CD4-positive, alpha-beta memory T cell (primary cell): ENCODE results near the gene TMEM243. TPM values are rescaled to one million over a fixed set of nuclear protein-coding genes. Genes with fewer than 3 reads are reported as not detected.
A peak's percentile ranks its signal among the peaks of the same experiment; 100 is the strongest.

Experiments
- CTCF ChIA-PET: fragments of 350-600 bp; sonication (Branson Sonifier 250); formaldehyde crosslinking; loops from one replicate; lab custom pipeline; 2021; ENCODE audit warnings: inconsistent platforms; ENCODE audit not compliant: partially characterized antibody; lab: Charles Lee
- POLR2A ChIA-PET: fragments of 350-600 bp; sonication (Branson Sonifier 250); formaldehyde crosslinking; loops from one replicate; lab custom pipeline; 2021; ENCODE audit not compliant: partially characterized antibody; lab: Charles Lee
- DNase-seq, 5 donors: peaks; one replicate each; pipeline versions ENCODE4 v3.0.0 to v3.0.0-alpha.2; 2020 to 2022; ENCODE audit warnings: mixed read lengths in 1 of 5
- H3K27ac ChIP-seq: one replicate; pipeline ENCODE4 v1.7.0; 2013; ENCODE audit warnings: low read depth, low read length
- H3K27me3 ChIP-seq: 2 replicates; pipeline ENCODE4 v1.7.0; 2013; ENCODE audit warnings: mild to moderate bottlenecking, low read length, moderate library complexity; ENCODE audit not compliant: insufficient read depth
- H3K36me3 ChIP-seq: 2 replicates; pipeline ENCODE4 v1.7.0; 2013; ENCODE audit warnings: mild to moderate bottlenecking, low read length, moderate library complexity; ENCODE audit not compliant: insufficient read depth
- H3K4me1 ChIP-seq: 2 replicates; pipeline ENCODE4 v1.7.0; 2013; ENCODE audit warnings: mild to moderate bottlenecking, low read length, moderate library complexity; ENCODE audit not compliant: insufficient read depth
- H3K4me3 ChIP-seq, 2 donors: one replicate each; pipeline ENCODE4 v1.7.0; 2013; ENCODE audit warnings: low read length in 2 of 2, mild to moderate bottlenecking in 1 of 2
- H3K9me3 ChIP-seq, 2 donors: one replicate each; pipeline ENCODE4 v1.7.0; 2013; ENCODE audit warnings: low read length in 2 of 2, control low read depth in 1 of 2; ENCODE audit not compliant: control insufficient read depth in 1 of 2
- H3K27ac Mint-ChIP-seq, 7 donors: one replicate each; pipeline ENCODE4 v1.8.0; 2020 to 2021; ENCODE audit warnings: mixed read lengths in 7 of 7, mild to moderate bottlenecking in 6 of 7, inconsistent platforms in 3 of 7, moderate library complexity in 3 of 7
- H3K27me3 Mint-ChIP-seq, 2 donors: one replicate each; pipeline ENCODE4 v1.8.0; 2020 to 2021; ENCODE audit warnings: mixed read lengths in 2 of 2
- H3K36me3 Mint-ChIP-seq, 2 donors: one replicate each; pipeline ENCODE4 v1.8.0; 2020 to 2021; ENCODE audit warnings: mixed read lengths in 2 of 2, inconsistent platforms in 1 of 2, mild to moderate bottlenecking in 1 of 2
- H3K4me1 Mint-ChIP-seq, 4 donors: one replicate each; pipeline ENCODE4 v1.8.0; 2020 to 2021; ENCODE audit warnings: mixed read lengths in 4 of 4, mild to moderate bottlenecking in 1 of 4
- H3K4me3 Mint-ChIP-seq, 8 donors: one replicate each; pipeline ENCODE4 v1.8.0; 2020 to 2021; ENCODE audit warnings: mixed read lengths in 8 of 8, mild to moderate bottlenecking in 7 of 8, moderate library complexity in 6 of 8, inconsistent platforms in 3 of 8
- H3K9me3 Mint-ChIP-seq, 8 donors: one replicate each; pipeline ENCODE4 v1.8.0; 2020 to 2021; ENCODE audit warnings: mixed read lengths in 8 of 8, mild to moderate bottlenecking in 5 of 8, inconsistent platforms in 3 of 8, moderate library complexity in 1 of 8
- intact Hi-C: fragments of 100-400 bp; cut with micrococcal nuclease; formaldehyde crosslinking; loops from one replicate; pipeline ENCODE4 v1.15.1; 2023
- polyA plus RNA-seq, 2 donors: library from polyadenylated mRNA; unstranded; fragments of 300-500 nt; fragmentation: Illumina TruSeq; gene quantifications; one replicate each; pipeline ENCODE4 v1.2.3, GENCODE V29; 2021
- total RNA-seq, 2 experiments: library from RNA; stranded (reverse); gene quantifications; one replicate each; pipeline ENCODE4 v1.2.3, GENCODE V29; 2021

The TMEM243 gene
- total and polyA plus RNA-seq, 4 experiments from 2014 or later = 81.3 to 105 (median 96.5) TPM

- H3K36me3 Mint-ChIP-seq = peaks cover 39 to 84% of the 10 kb centered on the region in 2 donors
- H3K9me3 ChIP-seq = peaks cover 0 to 4% of the 10 kb centered on the region in 2 donors
- peaks cover 45 to 60% (median 56%) of the 10 kb centered on the region in 4 donors for H3K4me1 Mint-ChIP-seq
- no peaks in the 10 kb centered on the region for H3K27me3 ChIP-seq
- peak overlapping the region in 6 of 7 donors; percentile 6 to 66 (median 44) for H3K27ac Mint-ChIP-seq
- DNase-seq = no peak
- peaks cover 29% of the 10 kb centered on the region for H3K36me3 ChIP-seq
- ChIA-PET CTCF (interaction anchor here (0.6 to 2.0 kb wide), 5 partner anchors 20 to 272 kb away, joined by 3 to 8 read pairs (median 3); partner anchors contain the start of gene TMEM243), POLR2A (interaction anchor here (1.4 to 6.4 kb wide), 4 partner anchors 13 to 146 kb away, joined by 4 to 60 read pairs (median 18); partner anchors contain the start of genes DMTF1 and TMEM243)
- H3K4me3 ChIP-seq = no peak overlapping the region
- intact Hi-C loops = no loop called here
- H3K27me3 Mint-ChIP-seq = no peaks in the 10 kb centered on the region
- H3K4me1 ChIP-seq = peaks cover 53% of the 10 kb centered on the region
- H3K4me3 Mint-ChIP-seq = peak overlapping the region in 2 of 8 donors; percentile 5 to 29
- H3K9me3 Mint-ChIP-seq = peaks cover 2 to 11% (median 7%) of the 10 kb centered on the region in 8 donors
- no peak overlapping the region for H3K27ac ChIP-seq
Observed at GRCh38 chr7:87199241-87199640, 20.3 kb downstream of the TMEM243 start.

GRCh38 chr7:87193912-87194311 lies 25.6 kb downstream of the TMEM243 start:
- intact Hi-C loops = no loop called here
- no peak overlapping the region for H3K4me3 ChIP-seq
- H3K27ac ChIP-seq = no peak overlapping the region
- H3K4me1 Mint-ChIP-seq = peaks cover 20 to 33% (median 28%) of the 10 kb centered on the region in 4 donors
- H3K27me3 Mint-ChIP-seq = no peaks in the 10 kb centered on the region
- H3K9me3 Mint-ChIP-seq = no peaks in the 10 kb centered on the region
- no peaks in the 10 kb centered on the region for H3K27me3 ChIP-seq
- no peak for DNase-seq
- no peaks in the 10 kb centered on the region for H3K9me3 ChIP-seq
- no peak overlapping the region for H3K4me3 Mint-ChIP-seq
- H3K36me3 ChIP-seq = peaks cover 53% of the 10 kb centered on the region
- peaks cover 16% of the 10 kb centered on the region for H3K4me1 ChIP-seq
- H3K36me3 Mint-ChIP-seq = peaks cover 32 to 86% of the 10 kb centered on the region in 2 donors
- POLR2A ChIA-PET = interaction anchor here (1.1 to 6.4 kb wide), 3 partner anchors 10 to 25 kb away, joined by 3 to 60 read pairs (median 10); partner anchors contain the start of gene TMEM243
- peak overlapping the region in 4 of 7 donors; percentile 24 to 87 (median 36) for H3K27ac Mint-ChIP-seq
- CTCF ChIA-PET = no interaction called here

DNA sequence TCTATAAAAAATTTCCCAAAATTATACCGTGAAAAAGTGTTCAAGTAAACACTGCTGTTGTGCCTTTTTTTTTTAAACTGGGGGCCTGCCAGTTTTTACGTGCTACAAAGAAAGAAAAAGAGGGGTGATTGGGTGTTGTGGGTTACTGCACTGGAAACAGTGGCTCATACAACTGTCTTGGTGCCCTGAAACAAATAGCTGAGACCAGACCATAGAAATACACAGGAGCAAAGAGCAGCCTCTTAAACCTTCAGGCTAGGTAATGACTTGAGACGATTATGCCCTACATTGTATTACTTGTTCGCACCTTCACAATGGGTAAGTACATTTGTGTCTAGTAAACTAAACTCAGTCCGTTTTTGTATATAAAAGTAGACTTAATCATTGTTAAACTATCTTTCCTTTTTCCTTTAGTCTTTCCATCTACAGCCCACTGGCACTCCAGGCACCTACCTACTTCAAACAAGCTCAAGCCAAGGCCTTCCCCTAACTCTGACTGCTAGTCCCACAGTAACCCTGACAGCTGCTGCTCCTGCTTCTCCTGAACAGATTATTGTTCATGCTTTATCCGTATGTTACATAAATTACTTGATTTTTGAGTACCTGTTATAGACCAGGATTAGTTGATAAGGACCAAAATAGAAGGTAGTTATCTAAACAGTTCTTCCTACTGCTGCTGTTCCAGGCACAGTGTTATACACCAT lies 26.6 kb downstream of the TMEM243 start:
- Histone ChIP-seq H3K9me3 (no peaks in the 10 kb centered on the region), H3K36me3 (peaks cover 55% of the 10 kb centered on the region), H3K27me3 (no peaks in the 10 kb centered on the region), H3K4me1 (peaks cover 10% of the 10 kb centered on the region), H3K4me3 (no peak overlapping the region), H3K27ac (no peak overlapping the region)
- Mint-ChIP-seq H3K4me1 (peaks cover 23 to 35% (median 27%) of the 10 kb centered on the region in 4 donors), H3K27ac (peak overlapping the region; percentile 32 to 89 (median 52)), H3K27me3 (no peaks in the 10 kb centered on the region), H3K36me3 (peaks cover 41 to 84% of the 10 kb centered on the region in 2 donors), H3K4me3 (no peak overlapping the region), H3K9me3 (no peaks in the 10 kb centered on the region)
- intact Hi-C loops = no loop called here
- ChIA-PET POLR2A (interaction anchor here (1.0 to 4.5 kb wide), 6 partner anchors 11 to 40 kb away, joined by 3 to 25 read pairs (median 6); partner anchors contain the start of genes DMTF1 and TMEM243), CTCF (interaction anchor here (0.8 to 1.5 kb wide), 3 partner anchors 11 to 23 kb away, joined by 3 to 5 read pairs (median 3); no protein-coding TSS in a partner anchor)
- DNase-seq = no peak

- peaks cover 20 to 33% (median 26%) of the 10 kb centered on the region in 4 donors for H3K4me1 Mint-ChIP-seq
- H3K9me3 ChIP-seq = no peaks in the 10 kb centered on the region
- H3K4me3 Mint-ChIP-seq = no peak overlapping the region
- ChIA-PET CTCF (no interaction called here), POLR2A (interaction anchor here (4.5 kb wide), 1 partner anchor 29 kb away, joined by 25 read pairs; the partner anchor contains the start of gene TMEM243)
- H3K4me1 ChIP-seq = peaks cover 10% of the 10 kb centered on the region
- H3K27ac Mint-ChIP-seq = peak overlapping the region; percentile 3 to 66 (median 43)
- no peaks in the 10 kb centered on the region for H3K27me3 ChIP-seq
- H3K36me3 ChIP-seq = peaks cover 46% of the 10 kb centered on the region
- intact Hi-C loops = no loop called here
- DNase-seq = no peak
- no peaks in the 10 kb centered on the region for H3K27me3 Mint-ChIP-seq
- no peak overlapping the region for H3K4me3 ChIP-seq
- H3K36me3 Mint-ChIP-seq = peaks cover 34 to 77% of the 10 kb centered on the region in 2 donors
- no peak overlapping the region for H3K27ac ChIP-seq
- H3K9me3 Mint-ChIP-seq = no peaks in the 10 kb centered on the region
Observed at GRCh38 chr7:87190783-87191182, 28.7 kb downstream of the TMEM243 start.

DNA sequence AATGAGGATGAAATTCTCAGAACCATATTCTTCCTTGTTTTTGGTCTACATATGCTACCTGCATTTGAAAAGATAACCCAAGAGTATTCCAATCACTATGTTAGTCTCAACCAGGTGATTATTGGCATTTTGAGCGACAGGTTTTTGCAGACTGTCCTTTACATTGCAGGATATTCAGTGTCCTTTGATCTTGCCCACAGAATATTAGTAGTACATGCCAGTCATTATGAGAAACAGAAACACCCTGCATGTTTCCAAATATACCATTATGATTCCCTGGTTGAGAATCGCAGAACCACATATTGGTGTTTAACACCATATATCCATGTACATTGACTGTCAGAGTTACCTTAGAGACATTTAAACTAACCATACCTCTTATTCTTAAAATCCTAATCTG lies 30.6 kb downstream of the TMEM243 start:
- H3K27me3 ChIP-seq = no peaks in the 10 kb centered on the region
- peaks cover 10% of the 10 kb centered on the region for H3K4me1 ChIP-seq
- ChIA-PET POLR2A (interaction anchor here (4.5 kb wide), 1 partner anchor 31 kb away, joined by 25 read pairs; the partner anchor contains the start of gene TMEM243), CTCF (interaction anchor here (1.0 kb wide), 1 partner anchor 15 kb away, joined by 3 read pairs; no protein-coding TSS in a partner anchor)
- peaks cover 0 to 3% (median 0%) of the 10 kb centered on the region in 8 donors for H3K9me3 Mint-ChIP-seq
- H3K4me3 Mint-ChIP-seq = no peak overlapping the region
- intact Hi-C loops = loop anchor here (2.0 kb wide), 1 partner anchor 14 kb away; no protein-coding TSS in a partner anchor
- DNase-seq = no peak
- peak overlapping the region in 3 of 7 donors; percentile 11 to 62 (median 49) for H3K27ac Mint-ChIP-seq
- no peaks in the 10 kb centered on the region for H3K9me3 ChIP-seq
- H3K27ac ChIP-seq = no peak overlapping the region
- peaks cover 21 to 35% (median 29%) of the 10 kb centered on the region in 4 donors for H3K4me1 Mint-ChIP-seq
- H3K36me3 ChIP-seq = peaks cover 46% of the 10 kb centered on the region
- H3K36me3 Mint-ChIP-seq = peaks cover 53 to 77% of the 10 kb centered on the region in 2 donors
- no peak overlapping the region for H3K4me3 ChIP-seq
- H3K27me3 Mint-ChIP-seq = no peaks in the 10 kb centered on the region

DNA sequence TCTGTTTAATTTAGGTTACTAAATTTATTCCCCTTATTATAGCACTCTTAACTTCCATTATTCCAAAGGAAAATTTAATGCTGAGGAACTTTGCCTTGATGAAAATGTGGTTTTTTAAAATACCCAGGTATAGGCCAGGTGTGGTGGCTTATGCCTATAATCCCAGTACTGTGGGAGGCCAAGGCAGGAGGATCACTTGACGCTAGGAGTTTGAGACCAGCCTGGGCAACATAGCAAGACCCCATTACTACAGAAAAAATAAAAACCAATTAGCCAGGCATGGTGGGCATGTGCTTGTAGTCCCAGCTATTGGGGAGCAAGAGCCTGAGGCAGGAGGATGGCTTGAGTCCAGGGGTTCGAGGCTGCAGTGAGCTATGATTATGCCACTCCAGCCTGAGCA lies 32.4 kb downstream of the TMEM243 start:
- no peak overlapping the region for H3K4me3 Mint-ChIP-seq
- H3K36me3 ChIP-seq = peaks cover 51% of the 10 kb centered on the region
- POLR2A ChIA-PET = interaction anchor here (1.0 to 5.0 kb wide), 5 partner anchors 9 to 34 kb away, joined by 3 to 28 read pairs (median 4); partner anchors contain the start of gene TMEM243
- H3K4me1 Mint-ChIP-seq = peaks cover 19 to 28% (median 24%) of the 10 kb centered on the region in 4 donors
- DNase-seq = no peak
- peaks cover 10% of the 10 kb centered on the region for H3K4me1 ChIP-seq
- CTCF ChIA-PET = interaction anchor here (1.1 kb wide), 1 partner anchor 49 kb away, joined by 4 read pairs; no protein-coding TSS in a partner anchor
- H3K9me3 Mint-ChIP-seq = peaks cover 0 to 3% (median 0%) of the 10 kb centered on the region in 8 donors
- peaks cover 62 to 81% of the 10 kb centered on the region in 2 donors for H3K36me3 Mint-ChIP-seq
- no peak overlapping the region for H3K27ac ChIP-seq
- intact Hi-C loops = no loop called here
- H3K27ac Mint-ChIP-seq = peak overlapping the region in 3 of 7 donors; percentile 22 to 77 (median 60)
- H3K9me3 ChIP-seq = no peaks in the 10 kb centered on the region
- H3K27me3 Mint-ChIP-seq = no peaks in the 10 kb centered on the region
- H3K27me3 ChIP-seq = no peaks in the 10 kb centered on the region
- H3K4me3 ChIP-seq = no peak overlapping the region

DNA sequence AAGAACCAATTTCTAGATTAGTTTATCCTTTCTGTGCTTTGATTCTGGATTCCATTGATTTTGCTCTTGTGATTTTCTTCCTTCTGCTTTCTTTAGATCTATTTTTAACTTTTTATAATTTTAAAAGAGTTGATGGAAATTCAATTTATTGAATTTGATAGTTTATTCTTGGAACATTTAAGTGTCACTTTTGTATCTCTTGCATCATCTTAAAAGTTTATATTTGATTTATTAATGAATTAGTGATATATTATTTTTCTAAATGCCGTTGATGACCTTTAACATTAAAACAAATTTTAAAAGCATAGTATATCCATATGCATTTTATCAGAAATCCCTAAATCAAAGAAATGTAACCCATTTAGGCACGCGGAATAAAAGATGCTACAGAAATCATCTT lies 40.4 kb downstream of the TMEM243 start:
- Mint-ChIP-seq H3K27ac (no peak overlapping the region), H3K36me3 (peaks cover 49 to 66% of the 10 kb centered on the region in 2 donors), H3K27me3 (no peaks in the 10 kb centered on the region), H3K9me3 (no peaks in the 10 kb centered on the region), H3K4me1 (peaks cover 21 to 34% (median 23%) of the 10 kb centered on the region in 4 donors), H3K4me3 (no peak overlapping the region)
- peaks cover 36% of the 10 kb centered on the region for H3K36me3 ChIP-seq
- DNase-seq = no peak
- no peaks in the 10 kb centered on the region for H3K27me3 ChIP-seq
- H3K9me3 ChIP-seq = no peaks in the 10 kb centered on the region
- no peaks in the 10 kb centered on the region for H3K4me1 ChIP-seq
- intact Hi-C loops = no loop called here
- ChIA-PET POLR2A (no interaction called here), CTCF (no interaction called here)
- no peak overlapping the region for H3K4me3 ChIP-seq
- H3K27ac ChIP-seq = no peak overlapping the region
